Esophagus muscularis mucosa (tissue), 4 donors: ENCODE data around the gene PAXIP1. TPM values are rescaled to one million over a fixed set of nuclear protein-coding genes. Genes with fewer than 3 reads are reported as not detected.

Source experiments
- DNase-seq: peaks from one replicate; pipeline ENCODE4 v3.0.0-alpha.2; 2017; ENCODE audit errors: extremely low spot score
- H3K27ac ChIP-seq, 4 donors: fragments of 200-600 bp; sonication (generic); replicated peaks in 1 of 4; 1 replicate in 3 of 4; 2 replicates in 1 of 4; pipeline ENCODE4 v1.5.1; 2016 to 2019; ENCODE audit warnings: mild to moderate bottlenecking in 1 of 4
- H3K27me3 ChIP-seq, 4 donors: fragments of 200-600 bp; sonication (generic); one replicate each; pipeline versions ENCODE4 v1.5.1 to v1.6.0; 2016 to 2019
- H3K36me3 ChIP-seq, 4 donors: fragments of 200-600 bp; sonication (generic); one replicate each; pipeline ENCODE4 v1.5.1; 2016 to 2019
- H3K4me1 ChIP-seq, 4 donors: fragments of 200-600 bp; sonication (generic); one replicate each; pipeline ENCODE4 v1.5.1; 2016 to 2019
- H3K4me3 ChIP-seq, 4 donors: fragments of 200-600 bp; sonication (generic); 1 replicate in 2 of 4; 2 replicates in 2 of 4; pipeline ENCODE4 v1.5.1; 2016 to 2019; ENCODE audit warnings: mild to moderate bottlenecking in 4 of 4, moderate library complexity in 1 of 4
- H3K9me3 ChIP-seq, 4 donors: fragments of 200-600 bp; sonication (generic); 1 replicate in 3 of 4; 2 replicates in 1 of 4; pipeline ENCODE4 v1.5.1; 2016 to 2019
- CTCF ChIP-seq, 3 experiments: fragments of 200-600 bp in 2 of 3; fragments of 450-650 bp in 1 of 3; sonication (generic) in 2 of 3; IDR thresholded peaks; one replicate each; pipeline ENCODE4 v1.5.1; 2017 to 2019; ENCODE audit warnings: antibody characterized with exemption in 3 of 3, mild to moderate bottlenecking in 2 of 3, moderate library complexity in 1 of 3
- EP300 ChIP-seq: sonication (generic); formaldehyde crosslinking; IDR thresholded peaks from one replicate; pipeline ENCODE4 v1.6.1; 2017; ENCODE audit warnings: antibody characterized with exemption
- POLR2A ChIP-seq: fragments of 450-650 bp; IDR thresholded peaks from one replicate; pipeline ENCODE4 v1.6.1; 2017; ENCODE audit warnings: antibody characterized with exemption, moderate library complexity, mild to moderate bottlenecking, low read depth
- POLR2AphosphoS5 ChIP-seq, 2 donors: sonication (generic); formaldehyde crosslinking; IDR thresholded peaks; one replicate each; pipeline ENCODE4 v1.6.1; 2017; ENCODE audit warnings: antibody characterized with exemption in 2 of 2
- WGBS: methylation state at CpG from one replicate; pipeline ENCODE4 v1.1.5; 2018; 5-methylcytosine and 5-hydroxymethylcytosine counted together
- intact Hi-C: fragments of 100-400 bp; cut with DNase I; formaldehyde crosslinking; loops from one replicate; pipeline ENCODE4 v1.15.1; 2023
- total RNA-seq, 4 donors: library from RNA; depleted of rRNA; stranded (reverse); fragments of >200 nt; gene quantifications; one replicate each; pipeline versions ENCODE4 v1.1.0 to v1.2.1, GENCODE V29; 2016

PAXIP1 gene
- total RNA-seq, 4 donors from 2014 or later: 7.6 to 12.3 (median 9.5) TPM

GRCh38 chr7:154996756-154997155, 6.2 kb downstream of the PAXIP1 start:
- Histone ChIP-seq H3K36me3 (peaks cover 14 to 55% (median 28%) of the 10 kb centered on the region in 4 donors), H3K4me3 (no peak overlapping the region), H3K27me3 (no peaks in the 10 kb centered on the region), H3K9me3 (no peaks in the 10 kb centered on the region), H3K4me1 (peaks cover 4 to 20% (median 7%) of the 10 kb centered on the region in 4 donors), H3K27ac (no peak overlapping the region)
- TF ChIP-seq CTCF (IDR thresholded peaks at IDR 0.05) (no peak), POLR2A (no peak)
- 95% methylated on average over 4 of the region's 4 CpGs for WGBS
- intact Hi-C loops: no loop called here
- no peak for DNase-seq

- intact Hi-C loops: no loop called here
- Histone ChIP-seq H3K27ac (no peak overlapping the region), H3K4me3 (no peak overlapping the region), H3K9me3 (no peaks in the 10 kb centered on the region), H3K36me3 (peaks cover 14 to 61% (median 32%) of the 10 kb centered on the region in 4 donors), H3K27me3 (no peaks in the 10 kb centered on the region), H3K4me1 (peaks cover 0 to 14% (median 1%) of the 10 kb centered on the region in 4 donors)
- TF ChIP-seq EP300 (no peak), CTCF (IDR thresholded peaks at IDR 0.05) (no peak), POLR2AphosphoS5 (IDR thresholded peaks at IDR 0.05) (no peak), POLR2A (no peak)
- DNase-seq: no peak
- WGBS: 71% methylated on average over 1 of the region's 1 CpG
Observed at GRCh38 chr7:154996101-154996500, 6.8 kb downstream of the PAXIP1 start.

GRCh38 chr7:154994996-154995395, 7.9 kb downstream of the PAXIP1 start:
- Histone ChIP-seq H3K27me3 (no peaks in the 10 kb centered on the region), H3K36me3 (peaks cover 14 to 71% (median 34%) of the 10 kb centered on the region in 4 donors), H3K27ac (no peak overlapping the region), H3K4me3 (no peak overlapping the region), H3K4me1 (peaks cover 0 to 3% (median 0%) of the 10 kb centered on the region in 4 donors), H3K9me3 (no peaks in the 10 kb centered on the region)
- DNase-seq: no peak
- TF ChIP-seq CTCF (IDR thresholded peaks at IDR 0.05) (no peak), EP300 (no peak), POLR2AphosphoS5 (IDR thresholded peaks at IDR 0.05) (no peak), POLR2A (no peak)
- intact Hi-C loops: no loop called here
- 85% methylated on average over 2 of the region's 2 CpGs for WGBS

- Histone ChIP-seq H3K27ac (no peak overlapping the region), H3K27me3 (no peaks in the 10 kb centered on the region), H3K36me3 (peaks cover 8 to 55% (median 17%) of the 10 kb centered on the region in 4 donors), H3K9me3 (no peaks in the 10 kb centered on the region), H3K4me1 (peaks cover 0 to 1% (median 0%) of the 10 kb centered on the region in 4 donors), H3K4me3 (no peak overlapping the region)
- TF ChIP-seq POLR2A (no peak), EP300 (no peak), CTCF (IDR thresholded peaks at IDR 0.05) (no peak), POLR2AphosphoS5 (IDR thresholded peaks at IDR 0.05) (no peak)
- intact Hi-C loops: no loop called here
- WGBS: 75% methylated on average over 3 of the region's 3 CpGs
- no peak for DNase-seq
Observed at GRCh38 chr7:154990964-154991540, 11.9 kb downstream of the PAXIP1 start.

- intact Hi-C loops: no loop called here
- TF ChIP-seq EP300 (no peak), CTCF (IDR thresholded peaks at IDR 0.05) (no peak)
- peak; percentile 26 for DNase-seq
- Histone ChIP-seq H3K27ac (no peak overlapping the region), H3K27me3 (no peaks in the 10 kb centered on the region), H3K36me3 (peaks cover 0 to 39% (median 9%) of the 10 kb centered on the region in 4 donors), H3K4me3 (no peak overlapping the region), H3K4me1 (peaks cover 0 to 18% (median 14%) of the 10 kb centered on the region in 4 donors), H3K9me3 (no peaks in the 10 kb centered on the region)
- 70% methylated on average over 3 of the region's 3 CpGs for WGBS
Observed at GRCh38 chr7:154987571-154987970, 15.4 kb downstream of the PAXIP1 start.
